HG03432 (cell line): ENCODE data around the gene PDCD11.
A peak's percentile ranks its signal among the peaks of the same experiment; 100 is the strongest.
"Not testable (repeated sequence)": the region's sequence is repeated elsewhere in the genome, so short reads cannot be mapped to it uniquely, and the experiment has no call there.

Source experiments
- ATAC-seq: cut with Tn5 transposase; IDR thresholded peaks from one replicate; pipeline ENCODE4 v1.9.1; 2021; ENCODE audit warnings: mild to moderate bottlenecking, moderate library complexity; ENCODE audit not compliant: unreplicated experiment

PDCD11 gene

GRCh38 chr10:103396067-103396788, at the start of gene PDCD11, which contains the start of gene ATP5MK:
PDCD11 (plus strand) TSS chr10:103396626; CDS start chr10:103398427, 1,801 bp downstream.
ATP5MK (minus strand) TSS chr10:103396475; CDS start chr10:103392457, 4,018 bp downstream.
- ATAC-seq = peak; percentile 98

DNA sequence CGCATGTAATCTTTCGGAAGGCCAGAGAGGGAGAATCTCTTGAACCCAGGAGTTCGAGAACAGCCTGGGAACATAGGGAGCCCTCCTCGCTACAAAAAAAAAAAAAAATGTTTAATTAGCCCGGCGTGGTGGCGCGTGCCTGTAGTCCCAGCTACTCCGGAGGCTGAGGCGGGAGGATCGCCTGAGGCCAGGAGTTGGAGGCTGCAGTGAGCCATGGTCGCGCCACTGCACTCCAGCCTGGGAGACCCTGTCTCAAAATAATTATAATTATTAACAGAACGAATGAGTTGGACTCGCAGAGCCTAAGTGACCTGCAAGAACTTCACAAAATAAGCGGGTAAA, 46.3 kb upstream of the PDCD11 start:
- ATAC-seq = no peak

DNA sequence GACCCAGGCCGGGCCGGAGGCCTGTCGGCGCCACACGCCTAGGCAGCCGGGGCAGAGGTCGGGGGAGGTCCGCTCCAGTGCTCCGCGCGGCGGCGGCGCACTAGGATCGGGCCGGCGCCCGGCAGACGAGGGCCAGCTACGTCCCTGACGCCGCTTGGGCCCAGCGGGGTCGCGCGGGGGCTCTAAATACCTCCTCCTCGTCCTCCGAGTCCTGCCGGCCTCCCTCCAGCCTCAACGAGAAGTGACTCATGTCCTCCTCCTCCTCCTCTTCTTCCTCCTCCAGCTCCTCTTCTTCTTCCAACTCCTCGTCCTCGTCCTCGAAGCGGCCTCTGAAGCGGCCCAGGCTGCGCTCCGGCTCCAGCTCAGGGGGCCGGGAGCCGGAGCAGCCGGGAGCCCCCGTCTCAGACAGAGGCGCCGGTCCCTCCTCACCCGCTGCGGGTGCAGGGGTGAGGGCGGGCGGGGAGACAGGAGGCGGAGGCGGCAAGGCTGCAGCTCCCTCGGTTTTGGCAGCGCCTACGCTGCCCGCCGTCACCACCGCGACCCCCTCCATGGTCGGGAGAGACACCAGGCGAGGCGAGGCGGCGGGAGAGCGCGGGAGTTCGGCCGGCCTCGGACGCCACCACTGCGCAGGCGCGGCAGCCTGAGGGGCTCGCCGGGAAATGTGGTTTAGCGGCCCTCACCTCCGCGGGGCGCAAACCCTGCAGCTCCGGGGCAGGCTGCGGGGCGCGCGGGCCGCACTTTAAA, 45.7 kb upstream of the PDCD11 start, which contains the start of gene PCGF6:
TSS of gene PCGF6 (minus strand) at position 624 of the 744 bp plus-strand sequence. CDS start at position 550, 74 bp downstream.
- ATAC-seq = peak; percentile 94

GRCh38 chr10:103353281-103353680, 43.1 kb upstream of the PDCD11 start:
- ATAC-seq = no peak

GRCh38 chr10:103354567-103354966, 41.9 kb upstream of the PDCD11 start:
- not testable (repeated sequence) for ATAC-seq

DNA sequence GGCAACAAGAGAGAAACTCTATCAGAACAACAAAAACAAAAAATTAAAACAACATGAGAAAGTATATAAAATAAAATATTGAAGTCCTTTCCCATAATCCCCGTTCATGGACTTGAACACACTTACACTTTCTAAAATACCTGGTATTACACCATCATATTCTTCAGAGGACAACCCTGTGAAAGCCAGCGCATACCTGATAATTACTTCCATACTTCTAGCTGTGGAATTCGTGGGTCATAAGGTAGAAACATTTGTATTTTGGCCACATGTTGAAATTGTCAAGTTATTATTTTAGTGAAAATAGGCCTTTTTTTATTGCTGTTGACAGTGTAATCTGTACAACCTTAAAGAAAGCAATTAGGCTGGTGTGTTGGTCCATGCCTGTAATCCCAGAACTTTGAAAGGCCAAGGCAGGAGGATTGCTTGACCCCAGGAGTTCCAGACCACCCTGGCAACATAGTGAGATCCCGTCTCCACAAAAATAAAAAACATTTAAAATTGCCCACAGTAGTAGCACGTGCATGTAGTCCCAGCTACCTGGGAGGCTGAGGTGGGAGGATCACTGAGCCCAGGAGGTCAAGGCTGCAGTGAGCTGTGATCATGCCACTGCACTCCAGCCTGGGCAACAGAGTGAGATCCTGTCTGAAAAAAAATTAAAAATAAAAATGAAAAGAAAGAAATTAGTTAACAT, 40.4 kb upstream of the PDCD11 start:
- no peak for ATAC-seq

DNA sequence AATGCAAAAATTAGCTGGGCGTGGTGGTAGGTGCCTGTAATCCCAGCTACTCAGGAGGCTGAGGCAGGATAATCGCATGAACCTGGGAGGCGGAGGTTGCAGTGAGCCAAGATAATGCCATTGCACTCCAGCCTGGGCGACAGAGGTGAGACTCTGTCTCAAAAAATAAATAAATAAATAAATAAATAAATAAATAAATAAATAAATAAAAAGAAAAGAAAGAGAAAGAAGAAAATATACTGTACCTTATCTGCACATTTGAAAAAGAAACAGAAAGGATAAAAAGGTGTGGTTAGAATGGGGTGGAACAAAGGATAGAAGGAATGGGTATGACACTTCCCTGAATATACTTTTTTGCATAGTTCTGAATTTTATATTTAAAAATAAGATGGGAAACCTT, 36.9 kb upstream of the PDCD11 start:
- ATAC-seq = not testable (repeated sequence)

DNA sequence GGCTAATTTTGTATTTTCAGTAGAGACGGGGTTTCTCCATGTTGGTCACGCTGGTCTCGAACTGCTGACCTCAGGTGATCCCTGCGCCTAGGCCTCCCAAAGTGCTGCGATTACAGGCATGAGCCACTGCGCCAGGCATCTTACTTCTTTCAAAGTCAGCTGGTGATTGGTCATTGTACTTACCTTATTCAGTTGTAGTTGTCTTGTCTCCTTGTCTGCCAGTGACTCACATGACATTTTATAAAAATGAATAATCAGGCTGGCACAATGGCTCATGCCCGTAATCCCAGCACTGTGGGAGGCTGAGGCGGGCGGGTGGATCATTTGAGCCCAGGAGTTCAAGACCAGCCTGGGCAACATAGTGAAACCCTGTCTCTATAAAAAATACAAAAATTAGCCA, 35.6 kb upstream of the PDCD11 start:
- ATAC-seq = not testable (repeated sequence)

DNA sequence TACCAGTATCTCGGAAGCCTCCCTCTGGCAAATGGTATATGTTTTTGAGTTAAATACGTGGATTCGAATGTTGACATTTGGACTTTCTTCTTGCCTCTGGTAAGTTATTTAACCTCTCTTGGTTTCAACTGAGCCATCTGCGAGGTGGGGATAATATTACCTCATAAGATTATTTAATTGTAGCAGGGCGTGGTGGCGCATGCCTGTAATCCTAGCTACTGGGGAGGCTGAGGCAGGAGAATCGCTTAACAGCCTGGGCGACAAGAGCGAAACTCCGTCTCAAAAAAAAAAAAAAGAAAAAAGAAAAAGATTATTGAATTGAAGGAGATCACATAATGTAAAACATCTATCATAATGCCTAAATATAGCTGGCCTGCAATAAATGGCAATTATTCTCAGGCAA, 29.0 kb upstream of the PDCD11 start:
- no peak for ATAC-seq

GRCh38 chr10:103367782-103368518, 28.5 kb upstream of the PDCD11 start, which contains the start of gene TAF5:
TAF5 (plus strand) TSS chr10:103367976; CDS start chr10:103367990, 14 bp downstream.
- peak; percentile 62 for ATAC-seq

GRCh38 chr10:103373544-103373943, 22.9 kb upstream of the PDCD11 start:
- no peak for ATAC-seq

- ATAC-seq = no peak
Measured at GRCh38 chr10:103374263-103374662, 22.2 kb upstream of the PDCD11 start.

- no peak for ATAC-seq
Measured at GRCh38 chr10:103382769-103383168, 13.7 kb upstream of the PDCD11 start.

GRCh38 chr10:103394180-103394579, 2.2 kb upstream of the PDCD11 start:
- ATAC-seq = no peak

- ATAC-seq = no peak
Measured at GRCh38 chr10:103395754-103396066, 716 bp upstream of the PDCD11 start.

- no peak for ATAC-seq
Measured at GRCh38 chr10:103396789-103397087, 312 bp downstream of the PDCD11 start.

DNA sequence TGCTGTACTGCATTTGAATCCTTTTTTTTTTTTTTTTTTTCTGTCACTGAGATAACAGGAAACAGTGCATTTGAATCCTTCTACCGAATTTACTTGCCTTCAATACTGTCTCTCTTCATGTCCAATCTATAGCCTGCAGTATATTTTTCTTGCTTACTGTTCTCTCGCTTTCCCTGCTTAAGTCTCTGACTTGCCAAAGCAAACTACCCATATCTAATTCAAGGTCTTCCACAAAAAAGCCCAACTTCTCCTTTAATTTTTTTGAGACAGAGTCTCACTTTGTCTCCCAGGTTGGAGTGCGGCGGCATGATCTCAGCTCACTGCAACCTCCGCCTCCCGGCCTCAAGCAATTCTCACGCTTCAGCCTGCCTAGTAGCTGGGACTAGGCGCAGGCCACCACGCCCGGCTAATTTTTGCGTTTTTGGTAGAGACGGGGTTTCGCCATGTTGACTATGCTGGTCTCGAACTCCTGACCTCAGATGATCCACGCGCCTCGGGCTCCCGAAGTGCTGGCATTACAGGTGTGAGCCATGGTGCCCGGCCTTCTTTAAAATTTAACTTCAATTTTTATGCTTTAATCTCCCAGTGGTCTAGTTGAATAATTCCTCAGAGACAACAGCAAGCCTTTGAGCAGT, 882 bp downstream of the PDCD11 start:
- no peak for ATAC-seq

GRCh38 chr10:103413564-103413963, 17.1 kb downstream of the PDCD11 start:
- ATAC-seq = no peak

DNA sequence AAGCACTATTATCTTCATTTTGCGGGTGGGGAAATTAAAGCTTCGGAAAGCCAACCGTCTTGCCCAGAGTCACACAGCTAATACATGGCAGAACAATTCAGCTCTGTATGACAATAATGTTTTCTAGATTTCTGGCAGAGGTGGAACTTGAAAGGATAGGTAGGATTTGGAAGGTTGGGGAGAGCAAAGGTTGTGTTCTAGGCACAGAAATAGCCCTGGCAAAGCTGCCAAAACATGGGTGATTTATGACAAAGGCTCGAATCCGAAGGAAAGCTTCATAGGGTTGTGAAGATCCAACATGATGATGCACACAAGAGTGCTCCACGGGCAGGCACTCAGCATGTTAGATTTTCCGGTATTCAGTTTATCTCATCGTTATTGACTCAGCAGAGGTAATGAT, 19.2 kb downstream of the PDCD11 start:
- ATAC-seq = no peak

- no peak for ATAC-seq
Measured at GRCh38 chr10:103416436-103417147, 20.2 kb downstream of the PDCD11 start.
